NB4 (cell line): ENCODE results near the gene PHGDH.

Experiments used
- DNase-seq: peaks from one replicate; pipeline ENCODE4 v3.0.0; 2010; ENCODE audit warnings: low read depth
- H3K4me3 ChIP-seq: one replicate; pipeline ENCODE4 v1.5.1; 2011; ENCODE audit warnings: mild to moderate bottlenecking, low read depth, low read length, moderate library complexity
- MAX ChIP-seq: IDR thresholded peaks from 2 replicates; pipeline ENCODE4 v1.6.1; 2011; ENCODE audit warnings: low read depth, low read length
- MYC ChIP-seq: IDR thresholded peaks from 2 replicates; pipeline ENCODE4 v1.6.1; 2011; ENCODE audit warnings: low read depth, low read length
- POLR2A ChIP-seq: IDR thresholded peaks from 2 replicates; pipeline ENCODE4 v1.6.1; 2011; ENCODE audit warnings: mild to moderate bottlenecking; ENCODE audit not compliant: insufficient read length; ENCODE audit errors: extremely low read depth
- TF ChIP-seq, protein P1 (sequence below): IDR thresholded peaks from one replicate; pipeline ENCODE4 v1.5.1; 2012; ENCODE audit warnings: low read depth, low read length

PHGDH gene

DNA sequence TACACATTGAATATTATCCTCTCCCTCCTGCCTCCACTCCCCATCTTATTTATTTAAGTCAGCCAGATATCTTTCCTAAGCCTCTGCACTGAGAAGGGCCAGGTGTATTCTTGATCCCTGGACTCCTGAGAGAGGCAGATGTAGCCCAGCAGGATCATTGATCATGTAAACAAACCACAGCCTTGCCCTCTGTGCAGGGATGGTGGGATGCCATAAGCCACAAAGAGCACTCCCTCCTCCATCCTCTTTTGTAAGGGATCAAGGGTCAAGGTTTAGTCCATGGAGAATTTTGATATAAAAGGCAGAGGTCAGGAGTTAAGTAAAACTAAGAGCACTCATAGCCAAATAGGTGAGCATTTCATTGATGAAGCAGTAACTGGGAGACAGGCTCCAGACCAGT lies 17.3 kb downstream of the PHGDH start:
- H3K4me3 ChIP-seq, result no peak overlapping the region
- DNase-seq, result no peak
- no peak for TF ChIP-seq POLR2A
- TF ChIP-seq, protein P1, sequence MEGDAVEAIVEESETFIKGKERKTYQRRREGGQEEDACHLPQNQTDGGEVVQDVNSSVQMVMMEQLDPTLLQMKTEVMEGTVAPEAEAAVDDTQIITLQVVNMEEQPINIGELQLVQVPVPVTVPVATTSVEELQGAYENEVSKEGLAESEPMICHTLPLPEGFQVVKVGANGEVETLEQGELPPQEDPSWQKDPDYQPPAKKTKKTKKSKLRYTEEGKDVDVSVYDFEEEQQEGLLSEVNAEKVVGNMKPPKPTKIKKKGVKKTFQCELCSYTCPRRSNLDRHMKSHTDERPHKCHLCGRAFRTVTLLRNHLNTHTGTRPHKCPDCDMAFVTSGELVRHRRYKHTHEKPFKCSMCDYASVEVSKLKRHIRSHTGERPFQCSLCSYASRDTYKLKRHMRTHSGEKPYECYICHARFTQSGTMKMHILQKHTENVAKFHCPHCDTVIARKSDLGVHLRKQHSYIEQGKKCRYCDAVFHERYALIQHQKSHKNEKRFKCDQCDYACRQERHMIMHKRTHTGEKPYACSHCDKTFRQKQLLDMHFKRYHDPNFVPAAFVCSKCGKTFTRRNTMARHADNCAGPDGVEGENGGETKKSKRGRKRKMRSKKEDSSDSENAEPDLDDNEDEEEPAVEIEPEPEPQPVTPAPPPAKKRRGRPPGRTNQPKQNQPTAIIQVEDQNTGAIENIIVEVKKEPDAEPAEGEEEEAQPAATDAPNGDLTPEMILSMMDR, result no peak
- TF ChIP-seq MAX, result no peak
- no peak for TF ChIP-seq MYC

- TF ChIP-seq MYC, result no peak
- TF ChIP-seq, protein P1, result no peak
- no peak for TF ChIP-seq POLR2A
- TF ChIP-seq MAX, result no peak
- DNase-seq, result no peak
- H3K4me3 ChIP-seq, result no peak overlapping the region
Measured at GRCh38 chr1:119731060-119731459, 19.3 kb downstream of the PHGDH start.

DNA sequence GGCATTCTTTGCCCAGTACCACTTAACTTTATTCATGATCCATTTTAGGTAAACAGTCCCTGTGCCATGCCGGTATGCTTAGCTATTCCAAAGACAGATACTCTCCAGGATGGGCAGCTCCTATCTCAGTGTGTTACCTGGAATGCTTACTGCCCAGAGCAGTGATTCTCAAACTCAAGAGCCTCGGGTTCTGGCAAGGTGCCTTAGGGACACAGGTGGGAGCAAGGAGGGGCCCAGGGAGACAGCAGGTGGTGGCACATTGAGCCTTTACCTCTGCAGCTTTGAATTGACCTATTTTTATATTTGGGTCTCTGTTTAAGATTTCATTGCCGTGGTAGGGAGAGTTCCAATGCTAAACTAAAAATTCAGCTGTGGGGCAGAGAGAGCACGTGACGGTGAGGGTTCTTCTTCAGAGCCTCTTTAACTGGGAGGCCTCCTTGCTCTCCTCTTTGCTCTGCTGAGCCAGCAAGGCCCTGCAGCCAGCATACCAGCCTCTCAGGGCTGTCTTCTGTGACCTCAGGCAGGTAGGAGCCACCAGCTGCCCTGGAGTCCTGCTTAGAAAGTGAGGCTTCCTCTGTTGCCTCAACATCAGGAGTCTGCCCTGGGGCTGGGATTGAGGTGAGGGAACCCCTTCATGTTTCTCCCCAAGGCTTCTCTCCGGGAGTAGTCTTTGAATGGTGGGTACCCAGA lies 20.2 kb downstream of the PHGDH start:
- no peak for TF ChIP-seq MYC
- no peak for TF ChIP-seq POLR2A
- TF ChIP-seq, protein P1, result no peak
- TF ChIP-seq MAX, result no peak
- H3K4me3 ChIP-seq, result no peak overlapping the region
- no peak for DNase-seq

DNA sequence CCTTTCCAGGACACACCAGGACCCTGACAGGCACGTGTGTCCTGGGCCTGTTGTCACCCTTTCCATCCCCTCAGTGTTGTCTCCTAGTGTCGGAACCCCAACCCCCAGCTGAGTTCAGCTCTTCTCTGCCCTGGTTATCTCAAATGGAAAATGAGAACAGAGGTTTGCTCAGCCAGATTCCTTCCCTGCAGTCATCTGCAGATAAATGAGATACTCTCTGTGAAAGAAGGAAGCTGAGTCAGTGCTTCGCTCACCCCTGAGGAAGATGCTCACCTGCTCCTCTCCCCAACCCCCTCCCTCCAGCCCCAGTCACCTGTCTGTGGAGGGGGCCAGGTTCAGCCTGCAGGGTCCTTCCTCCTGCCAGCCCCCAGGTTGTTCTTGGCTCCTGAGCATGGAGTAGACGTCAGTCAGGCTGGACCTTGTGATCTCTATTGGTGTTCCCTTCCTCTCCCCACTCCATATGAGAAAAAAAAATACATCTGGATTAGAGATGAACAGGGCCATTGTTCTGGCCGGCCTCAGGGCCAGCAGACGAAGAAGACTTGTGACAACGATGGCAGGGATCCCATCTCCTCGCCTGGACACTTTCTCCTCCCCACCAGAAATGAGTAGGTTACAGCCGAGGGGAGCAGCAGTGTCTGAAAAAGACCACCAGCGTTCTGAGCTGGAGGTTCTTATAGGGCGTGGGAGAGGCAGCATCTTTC lies 20.9 kb downstream of the PHGDH start:
- no peak for DNase-seq
- no peak overlapping the region for H3K4me3 ChIP-seq
- TF ChIP-seq MYC (no peak), POLR2A (no peak), MAX (no peak)
- TF ChIP-seq, protein P1, result no peak

GRCh38 chr1:119733754-119734153 lies 22.0 kb downstream of the PHGDH start:
- no peak overlapping the region for H3K4me3 ChIP-seq
- TF ChIP-seq MYC (no peak), POLR2A (no peak), MAX (no peak)
- TF ChIP-seq, protein P1, result no peak
- no peak for DNase-seq
